MM.1S (cell line): ENCODE results near the gene C19orf25.

Source experiments
- DNase-seq: peaks from one replicate; pipeline ENCODE4 v3.0.0-alpha.2; 2015
- H2AFZ ChIP-seq: fragments of 300-600 bp; sonication (generic); 2 replicates; pipeline ENCODE4 v1.6.0; 2016; ENCODE audit warnings: antibody characterized with exemption, low read length
- H3F3A ChIP-seq: fragments of 300-600 bp; sonication (generic); 2 replicates; pipeline ENCODE4 v1.6.1; 2016; ENCODE audit warnings: mild to moderate bottlenecking, antibody characterized with exemption, low read length, moderate library complexity, mixed read lengths; ENCODE audit not compliant: insufficient read depth
- H3K27ac ChIP-seq: fragments of 300-600 bp; sonication (generic); 2 replicates; pipeline ENCODE4 v1.5.1; 2016; ENCODE audit warnings: mild to moderate bottlenecking, low read length
- H3K27me3 ChIP-seq: fragments of 300-600 bp; sonication (generic); replicated peaks from 2 replicates; pipeline ENCODE4 v1.6.0; 2016; ENCODE audit warnings: low read length; ENCODE audit not compliant: insufficient read depth
- H3K36me3 ChIP-seq: fragments of 300-600 bp; sonication (generic); replicated peaks from 2 replicates; pipeline ENCODE4 v1.6.1; 2016; ENCODE audit warnings: mild to moderate bottlenecking, low read length, mixed read lengths; ENCODE audit not compliant: insufficient read depth
- H3K4me1 ChIP-seq: fragments of 300-600 bp; sonication (generic); 2 replicates; pipeline ENCODE4 v1.6.1; 2016; ENCODE audit warnings: low read length, mixed read lengths
- H3K4me2 ChIP-seq: fragments of 300-600 bp; sonication (generic); 2 replicates; pipeline ENCODE4 v1.6.0; 2016; ENCODE audit warnings: low read depth, low read length
- H3K4me3 ChIP-seq: fragments of 300-600 bp; sonication (generic); 2 replicates; pipeline ENCODE4 v1.5.1; 2016; ENCODE audit warnings: low read length, mixed read lengths
- H3K79me2 ChIP-seq: fragments of 300-600 bp; sonication (generic); 2 replicates; pipeline ENCODE4 v1.6.1; 2016; ENCODE audit warnings: mixed run types, low read length, mixed read lengths
- H3K9ac ChIP-seq: fragments of 300-600 bp; sonication (generic); 2 replicates; pipeline ENCODE4 v1.6.1; 2016; ENCODE audit warnings: low read length, mixed read lengths
- H3K9me2 ChIP-seq: fragments of 300-600 bp; sonication (generic); replicated peaks from 2 replicates; pipeline ENCODE4 v1.6.1; 2016; ENCODE audit warnings: mild to moderate bottlenecking, low read length, mixed read lengths; ENCODE audit not compliant: insufficient read depth
- H3K9me3 ChIP-seq: fragments of 300-600 bp; sonication (generic); replicated peaks from 2 replicates; pipeline ENCODE4 v1.6.1; 2016; ENCODE audit warnings: mild to moderate bottlenecking, low read length, mixed read lengths; ENCODE audit not compliant: insufficient read depth
- H4K20me1 ChIP-seq: fragments of 300-600 bp; sonication (generic); 2 replicates; pipeline ENCODE4 v1.6.1; 2016; ENCODE audit warnings: mild to moderate bottlenecking, low read length, moderate library complexity, mixed read lengths; ENCODE audit not compliant: insufficient read depth
- EZH2 ChIP-seq: fragments of 300-600 bp; sonication (generic); optimal IDR thresholded peaks from 2 replicates; pipeline ENCODE3; 2017; ENCODE audit warnings: low read depth, mild to moderate bottlenecking, antibody characterized with exemption, low read length, mixed read lengths
- EZH2phosphoT487 ChIP-seq: fragments of 300-600 bp; sonication (generic); IDR thresholded peaks from 2 replicates; pipeline ENCODE4 v1.6.1; 2018; ENCODE audit warnings: antibody characterized with exemption, low read length
- TF ChIP-seq, protein P1 (sequence below): fragments of 300-600 bp; sonication (generic); IDR thresholded peaks from 2 replicates; pipeline ENCODE4 v1.5.1; 2016; ENCODE audit warnings: antibody characterized with exemption, low read length, mixed read lengths

C19orf25 gene

DNA sequence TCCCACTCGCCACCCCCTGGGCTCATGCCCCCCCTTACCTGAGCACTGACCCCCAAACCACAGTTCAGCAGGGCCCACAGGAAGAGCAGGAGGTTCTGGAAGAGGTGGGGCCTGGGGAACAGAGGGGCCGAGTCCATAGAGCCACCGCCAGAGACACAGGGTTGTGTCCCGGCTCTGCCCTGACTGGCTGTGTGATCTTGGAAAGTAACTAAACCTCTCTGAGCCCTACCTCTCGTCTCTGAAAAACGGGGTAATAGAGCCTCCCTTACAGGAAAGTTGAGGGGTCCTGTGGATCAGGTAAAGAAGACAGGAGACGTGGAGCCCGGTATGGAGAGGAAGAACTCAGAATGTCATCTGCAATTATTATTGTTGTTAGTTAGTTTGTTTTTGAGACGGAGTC is 31.8 kb upstream of the C19orf25 start:
- Histone ChIP-seq H4K20me1 (no peaks in the 10 kb centered on the region), H3K36me3 (no peaks in the 10 kb centered on the region), H3K4me3 (no peak overlapping the region), H3F3A (no peaks in the 10 kb centered on the region), H3K9me2 (no peaks in the 10 kb centered on the region), H3K4me2 (no peak overlapping the region), H3K4me1 (peaks cover 2% of the 10 kb centered on the region; the same call in 1 of the 2 replicates), H3K79me2 (no peaks in the 10 kb centered on the region), H3K27me3 (peaks cover 66% of the 10 kb centered on the region), H2AFZ (no peak overlapping the region), H3K9me3 (no peaks in the 10 kb centered on the region), H3K27ac (no peak overlapping the region), H3K9ac (no peak overlapping the region)
- TF ChIP-seq, protein P1, sequence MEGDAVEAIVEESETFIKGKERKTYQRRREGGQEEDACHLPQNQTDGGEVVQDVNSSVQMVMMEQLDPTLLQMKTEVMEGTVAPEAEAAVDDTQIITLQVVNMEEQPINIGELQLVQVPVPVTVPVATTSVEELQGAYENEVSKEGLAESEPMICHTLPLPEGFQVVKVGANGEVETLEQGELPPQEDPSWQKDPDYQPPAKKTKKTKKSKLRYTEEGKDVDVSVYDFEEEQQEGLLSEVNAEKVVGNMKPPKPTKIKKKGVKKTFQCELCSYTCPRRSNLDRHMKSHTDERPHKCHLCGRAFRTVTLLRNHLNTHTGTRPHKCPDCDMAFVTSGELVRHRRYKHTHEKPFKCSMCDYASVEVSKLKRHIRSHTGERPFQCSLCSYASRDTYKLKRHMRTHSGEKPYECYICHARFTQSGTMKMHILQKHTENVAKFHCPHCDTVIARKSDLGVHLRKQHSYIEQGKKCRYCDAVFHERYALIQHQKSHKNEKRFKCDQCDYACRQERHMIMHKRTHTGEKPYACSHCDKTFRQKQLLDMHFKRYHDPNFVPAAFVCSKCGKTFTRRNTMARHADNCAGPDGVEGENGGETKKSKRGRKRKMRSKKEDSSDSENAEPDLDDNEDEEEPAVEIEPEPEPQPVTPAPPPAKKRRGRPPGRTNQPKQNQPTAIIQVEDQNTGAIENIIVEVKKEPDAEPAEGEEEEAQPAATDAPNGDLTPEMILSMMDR, result no peak
- TF ChIP-seq EZH2phosphoT487 (no peak), EZH2 (no peak)
- DNase-seq, result no peak

DNA sequence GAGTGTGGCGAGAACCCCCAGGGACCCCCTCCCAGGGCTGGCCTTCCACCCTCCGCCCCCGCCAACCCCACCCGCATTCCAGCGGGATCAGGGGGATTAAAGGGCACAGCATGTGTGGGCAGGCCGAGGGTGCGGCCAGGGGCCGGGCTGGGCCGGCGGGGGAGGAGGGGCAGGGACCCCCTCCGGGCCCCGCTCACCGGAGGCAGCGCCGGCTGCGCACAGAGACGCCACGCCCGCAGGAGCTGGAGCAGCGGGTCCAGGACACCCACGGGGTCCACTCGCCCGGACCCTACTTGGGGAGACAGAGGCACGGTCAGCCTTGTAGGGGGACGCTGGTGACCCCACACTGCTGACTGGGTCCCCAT is 31.4 kb upstream of the C19orf25 start:
- no peak for DNase-seq
- Histone ChIP-seq H4K20me1 (no peaks in the 10 kb centered on the region), H3K79me2 (no peaks in the 10 kb centered on the region), H3K27me3 (peaks cover 67% of the 10 kb centered on the region), H3K4me1 (peaks cover 2% of the 10 kb centered on the region; the same call in 1 of the 2 replicates), H3K9me3 (no peaks in the 10 kb centered on the region), H3K4me3 (no peak overlapping the region), H3K4me2 (no peak overlapping the region), H3K36me3 (no peaks in the 10 kb centered on the region), H2AFZ (no peak overlapping the region), H3K9me2 (no peaks in the 10 kb centered on the region), H3K27ac (no peak overlapping the region), H3F3A (no peaks in the 10 kb centered on the region), H3K9ac (no peak overlapping the region)
- TF ChIP-seq, protein P1, result no peak
- no peak for TF ChIP-seq EZH2phosphoT487
- TF ChIP-seq EZH2, result no peak

DNA sequence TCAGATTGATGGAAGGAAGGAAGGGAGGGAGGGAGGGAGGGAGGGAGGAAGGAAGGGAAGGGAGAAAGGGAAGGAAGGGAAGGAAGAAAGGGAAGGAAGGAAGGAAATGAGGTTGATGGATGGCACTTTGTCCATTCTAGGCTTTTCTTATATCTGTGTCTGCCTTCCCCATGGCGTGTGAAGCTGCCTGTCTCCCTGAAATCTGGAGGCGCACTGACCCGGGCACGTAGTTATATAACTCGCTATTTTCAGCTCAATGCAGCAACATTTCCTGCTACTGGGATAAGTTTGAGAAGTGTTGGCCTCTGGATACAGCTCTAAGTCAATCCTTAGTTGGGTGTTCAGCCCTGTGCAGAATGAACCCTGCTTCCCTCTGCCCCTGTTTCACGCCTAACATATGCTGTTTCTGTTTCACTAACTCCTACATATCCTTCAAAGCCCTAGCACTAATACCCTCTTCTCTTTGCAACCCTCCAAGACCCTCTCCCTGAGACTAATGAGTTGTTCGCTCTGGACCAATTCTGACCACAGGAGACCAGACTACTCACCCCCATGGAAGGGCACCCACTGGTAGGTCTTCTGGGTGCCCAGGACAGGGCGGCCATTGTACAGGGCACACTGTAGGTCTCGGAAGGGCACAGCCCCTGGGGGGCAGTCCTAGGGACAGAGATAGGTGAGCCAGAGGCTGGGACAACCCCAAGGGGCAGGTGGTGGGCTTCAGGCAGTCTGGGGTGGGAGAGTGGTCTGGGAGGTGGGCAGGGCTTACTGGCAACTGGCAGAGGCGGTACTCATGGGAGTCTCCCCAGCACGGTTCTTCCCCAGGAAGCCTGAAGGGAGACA is 30.8 kb upstream of the C19orf25 start:
- Histone ChIP-seq H3F3A (no peaks in the 10 kb centered on the region), H3K9ac (no peak overlapping the region), H3K9me2 (no peaks in the 10 kb centered on the region), H3K36me3 (no peaks in the 10 kb centered on the region), H3K4me3 (no peak overlapping the region), H3K4me1 (peaks cover 2% of the 10 kb centered on the region; the same call in 1 of the 2 replicates), H3K27me3 (peaks cover 67% of the 10 kb centered on the region), H4K20me1 (no peaks in the 10 kb centered on the region), H3K9me3 (no peaks in the 10 kb centered on the region), H3K4me2 (no peak overlapping the region), H3K79me2 (no peaks in the 10 kb centered on the region), H3K27ac (no peak overlapping the region), H2AFZ (no peak overlapping the region)
- TF ChIP-seq, protein P1, result no peak
- TF ChIP-seq EZH2, result no peak
- no peak for TF ChIP-seq EZH2phosphoT487
- DNase-seq, result no peak
